ENCODE measurements around the gene KCNH5. TPM values are rescaled to one million over a fixed set of nuclear protein-coding genes. Genes with fewer than 3 reads are reported as not detected.

The KCNH5 gene
- total and polyA plus RNA-seq, 2 experiments from 2014 or later, result 0.36 to 1.3 TPM

DNA sequence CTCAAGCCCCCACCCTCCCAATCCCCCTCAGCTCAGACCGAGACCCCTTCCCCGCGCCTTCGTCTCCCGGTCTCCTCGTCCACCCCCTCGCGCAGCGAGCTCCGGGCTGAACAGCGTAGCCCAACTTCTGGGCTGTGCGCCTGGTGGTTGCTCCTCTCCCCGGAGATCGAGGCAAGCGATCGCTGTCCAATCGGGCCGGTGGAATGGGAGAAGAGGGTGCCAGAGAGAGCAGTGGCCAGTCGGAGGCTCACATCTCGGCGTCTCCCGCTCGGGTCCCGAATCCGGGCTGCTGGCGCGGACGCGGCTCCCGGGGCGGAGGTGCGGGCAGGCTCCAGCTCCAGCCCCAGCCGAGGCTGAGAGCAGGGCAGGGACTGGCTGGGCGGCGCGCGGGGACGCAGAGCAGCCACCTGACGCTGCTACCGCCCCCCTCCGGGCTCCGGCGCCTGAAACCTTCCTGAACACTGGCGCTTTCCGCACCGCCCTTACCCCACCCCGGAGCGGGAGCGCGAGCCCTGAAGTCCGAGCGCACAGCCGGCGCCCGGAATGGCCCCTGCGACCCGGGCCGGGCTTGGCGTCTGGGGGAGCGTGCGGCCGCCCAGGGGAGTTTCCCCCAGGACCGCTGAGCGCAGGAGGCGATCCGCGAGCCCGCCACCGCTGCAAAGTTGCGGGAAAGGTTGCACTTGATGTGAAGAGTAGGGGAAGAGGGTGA lies 508 bp upstream of the KCNH5 start:
- no peaks in the 10 kb centered on the region for H3K79me2 ChIP-seq
- H3K27ac ChIP-seq, result no peak overlapping the region
- no peaks in the 10 kb centered on the region for H3K4me1 ChIP-seq (ENCODE audit: insufficient read depth)
- no peaks in the 10 kb centered on the region for H3K9me2 ChIP-seq (replicated peaks; ENCODE audit: insufficient read depth)
- H4K20me1 ChIP-seq (ENCODE audit: insufficient read depth, poor library complexity, severe bottlenecking), result no peaks in the 10 kb centered on the region
- under 1% methylated on average over 67 of the region's 70 CpGs for WGBS (ENCODE audit: low lambda C conversion rate, missing lambda C conversion rate)
- peak; percentile 70 for DNase-seq (ENCODE audit: low spot score)
- TF ChIP-seq EZH2phosphoT487 (IDR thresholded peaks at IDR 0.05; ENCODE audit: low read depth, severe bottlenecking, unreplicated experiment) (peak; percentile 58), EZH2 (IDR thresholded peaks at IDR 0.05; ENCODE audit: borderline replicate concordance) (peak; percentile 92)
- TF ChIP-seq, protein P1, sequence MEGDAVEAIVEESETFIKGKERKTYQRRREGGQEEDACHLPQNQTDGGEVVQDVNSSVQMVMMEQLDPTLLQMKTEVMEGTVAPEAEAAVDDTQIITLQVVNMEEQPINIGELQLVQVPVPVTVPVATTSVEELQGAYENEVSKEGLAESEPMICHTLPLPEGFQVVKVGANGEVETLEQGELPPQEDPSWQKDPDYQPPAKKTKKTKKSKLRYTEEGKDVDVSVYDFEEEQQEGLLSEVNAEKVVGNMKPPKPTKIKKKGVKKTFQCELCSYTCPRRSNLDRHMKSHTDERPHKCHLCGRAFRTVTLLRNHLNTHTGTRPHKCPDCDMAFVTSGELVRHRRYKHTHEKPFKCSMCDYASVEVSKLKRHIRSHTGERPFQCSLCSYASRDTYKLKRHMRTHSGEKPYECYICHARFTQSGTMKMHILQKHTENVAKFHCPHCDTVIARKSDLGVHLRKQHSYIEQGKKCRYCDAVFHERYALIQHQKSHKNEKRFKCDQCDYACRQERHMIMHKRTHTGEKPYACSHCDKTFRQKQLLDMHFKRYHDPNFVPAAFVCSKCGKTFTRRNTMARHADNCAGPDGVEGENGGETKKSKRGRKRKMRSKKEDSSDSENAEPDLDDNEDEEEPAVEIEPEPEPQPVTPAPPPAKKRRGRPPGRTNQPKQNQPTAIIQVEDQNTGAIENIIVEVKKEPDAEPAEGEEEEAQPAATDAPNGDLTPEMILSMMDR (IDR thresholded peaks at IDR 0.05; ENCODE audit: poor library complexity), result no peak
- H3K4me3 ChIP-seq, result peak overlapping the region; percentile 17
- H3K36me3 ChIP-seq (replicated peaks; ENCODE audit: insufficient read depth, low read depth), result no peaks in the 10 kb centered on the region
- peak overlapping the region; percentile 72 for H2AFZ ChIP-seq
- H3K4me2 ChIP-seq, result peak overlapping the region; percentile 99
- no peaks in the 10 kb centered on the region for H3K9me3 ChIP-seq (ENCODE audit: low read depth)
- H3K27me3 ChIP-seq, result peaks cover 80% of the 10 kb centered on the region

DNA sequence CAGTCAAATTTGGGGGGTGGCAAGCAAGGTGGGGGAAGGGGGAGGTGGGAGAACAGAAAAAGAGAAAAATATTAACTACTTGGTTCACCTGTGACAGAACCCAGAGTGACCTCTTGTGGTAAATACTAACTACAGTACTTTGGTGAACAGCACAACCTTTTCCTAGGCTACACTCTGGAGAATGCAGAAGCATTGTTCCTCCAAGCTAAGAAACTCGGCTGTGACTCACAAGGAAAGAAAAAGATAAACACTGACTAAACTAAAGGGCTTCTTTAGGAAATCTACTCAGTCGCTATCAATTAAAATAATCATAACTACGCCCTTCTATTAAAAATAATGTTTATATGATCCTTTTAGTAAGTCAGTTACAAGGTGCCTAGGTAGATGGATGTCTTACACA lies 5.4 kb downstream of the KCNH5 start:
- TF ChIP-seq EZH2 (IDR thresholded peaks at IDR 0.05; ENCODE audit: borderline replicate concordance), result no peak
- TF ChIP-seq, protein P1 (IDR thresholded peaks at IDR 0.05; ENCODE audit: poor library complexity), result peak; percentile 75
- DNase-seq (ENCODE audit: low spot score), result peak; percentile 81
- Histone ChIP-seq H3K27me3 (peaks cover 35% of the 10 kb centered on the region), H3K4me3 (no peak overlapping the region), H3K4me2 (no peak overlapping the region), H3K9me2 (replicated peaks; ENCODE audit: insufficient read depth) (no peaks in the 10 kb centered on the region), H3K27ac (no peak overlapping the region), H3K9me3 (ENCODE audit: low read depth) (no peaks in the 10 kb centered on the region), H3K4me1 (ENCODE audit: insufficient read depth) (no peaks in the 10 kb centered on the region), H2AFZ (no peak overlapping the region), H4K20me1 (ENCODE audit: insufficient read depth, poor library complexity, severe bottlenecking) (no peaks in the 10 kb centered on the region), H3K79me2 (no peaks in the 10 kb centered on the region), H3K36me3 (replicated peaks; ENCODE audit: insufficient read depth, low read depth) (no peaks in the 10 kb centered on the region)
- 5% methylated on average over 3 of the region's 3 CpGs for WGBS (ENCODE audit: low lambda C conversion rate, missing lambda C conversion rate)

DNA sequence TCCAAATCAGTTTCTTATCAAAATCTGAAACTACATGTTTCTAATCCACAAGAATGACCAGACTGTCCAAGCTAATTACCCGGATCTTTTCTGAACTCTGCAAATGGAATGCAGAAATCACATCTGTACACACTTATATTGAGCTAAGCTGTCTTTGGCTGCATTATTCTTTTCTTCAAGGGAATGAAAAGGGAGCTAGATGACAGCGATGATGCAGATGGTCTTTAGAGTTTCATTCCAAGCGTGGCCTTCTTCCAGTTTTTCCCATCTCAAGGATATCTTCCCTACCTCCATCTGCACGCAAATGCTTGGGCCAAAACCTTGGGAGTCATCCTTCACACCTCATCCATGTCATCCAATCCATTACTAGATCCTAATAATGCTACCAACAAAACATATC lies 12.6 kb downstream of the KCNH5 start:
- WGBS (ENCODE audit: low lambda C conversion rate, missing lambda C conversion rate), result 85% methylated on average over 4 of the region's 4 CpGs
- no peaks in the 10 kb centered on the region for H4K20me1 ChIP-seq (ENCODE audit: insufficient read depth, poor library complexity, severe bottlenecking)
- no peaks in the 10 kb centered on the region for H3K9me3 ChIP-seq (ENCODE audit: low read depth)
- TF ChIP-seq EZH2 (IDR thresholded peaks at IDR 0.05; ENCODE audit: borderline replicate concordance) (no peak), EZH2phosphoT487 (IDR thresholded peaks at IDR 0.05; ENCODE audit: low read depth, severe bottlenecking, unreplicated experiment) (no peak)
- TF ChIP-seq, protein P1 (IDR thresholded peaks at IDR 0.05; ENCODE audit: poor library complexity), result no peak
- no peak overlapping the region for H3K4me3 ChIP-seq
- H3K4me1 ChIP-seq (ENCODE audit: insufficient read depth), result no peaks in the 10 kb centered on the region
- peaks cover 3% of the 10 kb centered on the region for H3K27me3 ChIP-seq
- DNase-seq (ENCODE audit: low spot score), result no peak
- H3K36me3 ChIP-seq (replicated peaks; ENCODE audit: insufficient read depth, low read depth), result no peaks in the 10 kb centered on the region
- no peaks in the 10 kb centered on the region for H3K9me2 ChIP-seq (replicated peaks; ENCODE audit: insufficient read depth)
- H3K79me2 ChIP-seq, result no peaks in the 10 kb centered on the region
- H3K27ac ChIP-seq, result no peak overlapping the region
- no peak overlapping the region for H2AFZ ChIP-seq
- H3K4me2 ChIP-seq, result peak overlapping the region; percentile 38

All from hepatocyte (in vitro differentiated cells).